A549 (cell line): ENCODE data around the gene DBF4B.

Experiments used
- EP300 ChIP-seq, 2 experiments: fragments of >200 bp; sonication (Bioruptor Twin); formaldehyde crosslinking; IDR thresholded peaks; 2 replicates in 1 of 2; 3 replicates in 1 of 2; pipeline ENCODE4 v1.6.1; 2016 to 2017
- HOXB5 ChIP-seq: fragments of 250-450 bp; sonication (Bioruptor Pico); IDR thresholded peaks from 2 replicates; pipeline ENCODE4 v1.5.0; 2020; ENCODE audit warnings: mild to moderate bottlenecking, moderate library complexity
- KDM1A ChIP-seq: fragments of 200-600 bp; sonication (generic); IDR thresholded peaks from 2 replicates; pipeline ENCODE4 v1.6.1; 2016; ENCODE audit warnings: low read depth, mild to moderate bottlenecking
- KDM5A ChIP-seq: fragments of 200-600 bp; sonication (generic); IDR thresholded peaks from 2 replicates; pipeline ENCODE4 v1.6.1; 2016; ENCODE audit warnings: antibody characterized with exemption, mild to moderate bottlenecking
- MAFK ChIP-seq: fragments of 450-650 bp; IDR thresholded peaks from 2 replicates; pipeline ENCODE4 v1.6.1; 2014; ENCODE audit not compliant: partially characterized antibody
- PHF8 ChIP-seq: fragments of 200-600 bp; sonication (generic); IDR thresholded peaks from 2 replicates; pipeline ENCODE4 v1.6.1; 2016; ENCODE audit warnings: low read depth, mild to moderate bottlenecking, antibody characterized with exemption, moderate library complexity, borderline replicate concordance
- POLR2A ChIP-seq: IDR thresholded peaks from 2 replicates; pipeline ENCODE4 v1.6.1; 2012; ENCODE audit warnings: mild to moderate bottlenecking, low read length
- RAD21 ChIP-seq, 2 experiments: fragments of >200 bp in 1 of 2; sonication (Bioruptor Twin) in 1 of 2; formaldehyde crosslinking in 1 of 2; IDR thresholded peaks in 1 of 2; conservative IDR thresholded peaks in 1 of 2; 2 replicates in 1 of 2; 3 replicates in 1 of 2; pipeline ENCODE4 v1.6.1; 2012 to 2018; ENCODE audit warnings: inconsistent platforms in 1 of 2
- SREBF2 ChIP-seq: fragments of 450-650 bp; IDR thresholded peaks from 2 replicates; pipeline ENCODE4 v1.6.1; 2014; ENCODE audit warnings: mild to moderate bottlenecking, moderate library complexity
- ZFP36 ChIP-seq: fragments of 450-650 bp; IDR thresholded peaks from 2 replicates; pipeline ENCODE4 v1.6.1; 2014; ENCODE audit warnings: borderline replicate concordance; ENCODE audit not compliant: partially characterized antibody
- TF ChIP-seq, protein P1 (sequence below): fragments of >200 bp; sonication (Bioruptor Twin); formaldehyde crosslinking; IDR thresholded peaks from 3 replicates; pipeline ENCODE4 v1.5.1; 2016
- TF ChIP-seq, protein P2 (sequence below): IDR thresholded peaks from 2 replicates; pipeline ENCODE4 v1.6.1; 2012
- TF ChIP-seq, protein P3 (sequence below): fragments of 450-650 bp; IDR thresholded peaks from 2 replicates; pipeline ENCODE4 v1.6.1; 2014; ENCODE audit warnings: antibody characterized with exemption
- TF ChIP-seq, protein P4 (sequence below): IDR thresholded peaks from 2 replicates; pipeline ENCODE4 v1.6.1; 2012; ENCODE audit warnings: low read depth, borderline replicate concordance

DNA sequence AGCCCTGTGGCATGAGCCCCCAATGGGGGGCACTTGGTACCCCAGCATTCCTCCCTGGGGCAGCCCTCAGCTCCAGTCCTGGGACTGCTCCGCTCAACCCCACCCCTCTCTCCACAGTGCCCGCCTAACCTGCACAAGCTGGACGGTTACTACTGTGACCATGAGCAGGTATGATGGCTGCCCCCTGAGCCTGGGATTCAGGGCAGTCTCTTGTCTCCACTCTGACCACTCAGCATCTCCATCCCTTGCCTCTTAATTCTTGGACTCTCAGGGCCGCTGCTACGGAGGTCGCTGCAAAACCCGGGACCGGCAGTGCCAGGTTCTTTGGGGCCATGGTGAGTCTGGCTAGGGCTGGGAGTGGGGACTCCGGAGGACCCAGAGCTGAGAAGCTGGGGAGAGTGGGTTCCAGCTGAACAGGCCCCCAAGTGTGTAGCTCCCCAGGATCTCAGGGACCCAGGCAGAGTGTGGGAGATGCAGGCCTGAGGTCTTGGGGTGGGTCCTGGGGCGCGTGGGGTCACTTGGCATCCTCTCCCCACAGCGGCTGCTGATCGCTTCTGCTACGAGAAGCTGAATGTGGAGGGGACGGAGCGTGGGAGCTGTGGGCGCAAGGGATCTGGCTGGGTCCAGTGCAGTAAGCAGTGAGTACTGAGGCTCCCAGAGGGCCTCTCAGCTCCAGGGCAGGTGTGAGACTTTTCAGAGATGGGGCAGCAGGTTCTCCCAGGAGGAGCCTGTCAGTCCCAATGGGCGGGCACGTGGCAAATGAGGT, 68.3 kb downstream of the DBF4B start:
- TF ChIP-seq POLR2A (no peak), SREBF2 (no peak), EP300 (IDR thresholded peaks at IDR 0.05) (no peak), KDM5A (no peak), ZFP36 (no peak), KDM1A (no peak), RAD21 (conservative IDR thresholded peaks at IDR 0.05 in 1 of 2, IDR thresholded peaks at IDR 0.05 in 1 of 2) (no peak), PHF8 (no peak), MAFK (no peak), HOXB5 (no peak)
- TF ChIP-seq, protein P1, sequence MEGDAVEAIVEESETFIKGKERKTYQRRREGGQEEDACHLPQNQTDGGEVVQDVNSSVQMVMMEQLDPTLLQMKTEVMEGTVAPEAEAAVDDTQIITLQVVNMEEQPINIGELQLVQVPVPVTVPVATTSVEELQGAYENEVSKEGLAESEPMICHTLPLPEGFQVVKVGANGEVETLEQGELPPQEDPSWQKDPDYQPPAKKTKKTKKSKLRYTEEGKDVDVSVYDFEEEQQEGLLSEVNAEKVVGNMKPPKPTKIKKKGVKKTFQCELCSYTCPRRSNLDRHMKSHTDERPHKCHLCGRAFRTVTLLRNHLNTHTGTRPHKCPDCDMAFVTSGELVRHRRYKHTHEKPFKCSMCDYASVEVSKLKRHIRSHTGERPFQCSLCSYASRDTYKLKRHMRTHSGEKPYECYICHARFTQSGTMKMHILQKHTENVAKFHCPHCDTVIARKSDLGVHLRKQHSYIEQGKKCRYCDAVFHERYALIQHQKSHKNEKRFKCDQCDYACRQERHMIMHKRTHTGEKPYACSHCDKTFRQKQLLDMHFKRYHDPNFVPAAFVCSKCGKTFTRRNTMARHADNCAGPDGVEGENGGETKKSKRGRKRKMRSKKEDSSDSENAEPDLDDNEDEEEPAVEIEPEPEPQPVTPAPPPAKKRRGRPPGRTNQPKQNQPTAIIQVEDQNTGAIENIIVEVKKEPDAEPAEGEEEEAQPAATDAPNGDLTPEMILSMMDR: no peak
- TF ChIP-seq, protein P2, sequence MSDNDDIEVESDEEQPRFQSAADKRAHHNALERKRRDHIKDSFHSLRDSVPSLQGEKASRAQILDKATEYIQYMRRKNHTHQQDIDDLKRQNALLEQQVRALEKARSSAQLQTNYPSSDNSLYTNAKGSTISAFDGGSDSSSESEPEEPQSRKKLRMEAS: no peak
- TF ChIP-seq, protein P3, sequence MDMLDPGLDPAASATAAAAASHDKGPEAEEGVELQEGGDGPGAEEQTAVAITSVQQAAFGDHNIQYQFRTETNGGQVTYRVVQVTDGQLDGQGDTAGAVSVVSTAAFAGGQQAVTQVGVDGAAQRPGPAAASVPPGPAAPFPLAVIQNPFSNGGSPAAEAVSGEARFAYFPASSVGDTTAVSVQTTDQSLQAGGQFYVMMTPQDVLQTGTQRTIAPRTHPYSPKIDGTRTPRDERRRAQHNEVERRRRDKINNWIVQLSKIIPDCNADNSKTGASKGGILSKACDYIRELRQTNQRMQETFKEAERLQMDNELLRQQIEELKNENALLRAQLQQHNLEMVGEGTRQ: no peak
- TF ChIP-seq, protein P4, sequence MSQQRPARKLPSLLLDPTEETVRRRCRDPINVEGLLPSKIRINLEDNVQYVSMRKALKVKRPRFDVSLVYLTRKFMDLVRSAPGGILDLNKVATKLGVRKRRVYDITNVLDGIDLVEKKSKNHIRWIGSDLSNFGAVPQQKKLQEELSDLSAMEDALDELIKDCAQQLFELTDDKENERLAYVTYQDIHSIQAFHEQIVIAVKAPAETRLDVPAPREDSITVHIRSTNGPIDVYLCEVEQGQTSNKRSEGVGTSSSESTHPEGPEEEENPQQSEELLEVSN: no peak
